HG02870 (cell line): ENCODE results near the gene CBX8.
"Not testable (repeated sequence)": the region's sequence is repeated elsewhere in the genome, so short reads cannot be mapped to it uniquely, and the experiment has no call there.

Source experiments
- ATAC-seq: cut with Tn5 transposase; IDR thresholded peaks from one replicate; pipeline ENCODE4 v1.9.1; 2021; ENCODE audit warnings: mild to moderate bottlenecking, moderate library complexity; ENCODE audit not compliant: unreplicated experiment

The CBX8 gene

DNA sequence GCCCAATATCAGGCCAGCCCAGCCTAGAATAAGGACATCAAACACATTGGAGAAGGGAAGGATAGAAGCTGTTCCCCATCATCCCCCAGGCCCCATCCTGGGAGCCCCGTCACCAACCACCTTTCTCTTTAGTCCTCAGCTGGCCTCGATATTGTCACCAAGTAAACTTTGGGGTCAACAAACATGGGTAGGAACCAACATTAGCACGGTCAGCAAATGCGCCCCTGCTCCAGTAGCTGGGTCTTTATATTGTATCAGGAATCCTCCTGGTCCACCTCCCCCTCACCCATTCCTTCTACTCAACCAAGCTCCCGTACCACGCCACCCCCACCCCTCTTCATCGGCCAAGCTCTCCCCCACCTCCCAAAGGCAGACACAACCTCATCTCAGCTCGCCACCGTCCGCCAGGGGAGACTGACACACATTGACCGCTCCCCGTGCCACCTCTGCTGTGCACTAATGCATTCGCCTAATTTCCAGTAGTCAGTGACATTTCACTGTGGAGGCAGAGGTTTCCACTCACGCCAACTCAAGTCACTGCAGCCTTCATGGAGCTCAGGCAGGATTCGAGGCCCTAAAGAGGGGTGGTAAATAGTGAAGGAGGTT lies 39.6 kb downstream of the CBX8 start:
- ATAC-seq: no peak

DNA sequence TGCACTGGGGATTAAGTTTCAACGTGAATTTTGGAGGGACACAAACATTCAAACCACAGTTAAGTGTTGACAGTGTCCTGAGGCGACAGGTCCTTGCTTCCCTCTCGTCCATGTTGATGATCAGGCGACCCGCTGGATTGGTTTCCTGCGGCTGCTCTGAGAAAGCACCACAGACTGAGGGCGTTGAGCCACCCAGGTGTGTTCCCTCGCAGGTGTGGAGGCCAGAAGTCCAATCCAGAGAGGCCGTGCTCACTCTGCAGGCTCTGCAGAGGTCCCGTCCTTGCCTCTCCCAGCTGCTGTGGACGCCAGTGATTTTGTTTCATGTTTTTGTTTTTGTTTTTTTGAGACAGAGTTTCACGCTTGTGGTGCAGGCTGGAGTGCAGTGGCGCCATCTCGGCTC lies 41.3 kb downstream of the CBX8 start:
- ATAC-seq: no peak

DNA sequence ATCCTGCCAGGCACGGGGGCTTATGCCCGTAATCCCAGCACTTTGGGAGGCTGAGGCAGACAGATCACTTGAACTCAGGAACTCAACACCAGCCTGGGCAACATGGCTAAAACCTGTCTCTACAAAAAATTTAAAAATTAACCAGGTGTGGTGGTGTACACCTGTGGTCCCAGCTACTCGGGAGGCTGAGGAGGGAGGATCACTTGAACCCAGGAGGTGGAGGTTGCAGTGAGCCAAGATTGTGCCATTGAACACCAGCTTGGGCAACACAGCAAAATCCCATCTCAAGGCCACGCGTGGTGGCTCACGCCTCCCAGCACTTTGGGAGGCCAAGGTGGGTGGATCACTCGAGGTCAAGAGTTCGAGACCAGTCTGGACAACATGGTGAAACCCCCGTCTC lies 42.0 kb downstream of the CBX8 start:
- ATAC-seq: not testable (repeated sequence)

DNA sequence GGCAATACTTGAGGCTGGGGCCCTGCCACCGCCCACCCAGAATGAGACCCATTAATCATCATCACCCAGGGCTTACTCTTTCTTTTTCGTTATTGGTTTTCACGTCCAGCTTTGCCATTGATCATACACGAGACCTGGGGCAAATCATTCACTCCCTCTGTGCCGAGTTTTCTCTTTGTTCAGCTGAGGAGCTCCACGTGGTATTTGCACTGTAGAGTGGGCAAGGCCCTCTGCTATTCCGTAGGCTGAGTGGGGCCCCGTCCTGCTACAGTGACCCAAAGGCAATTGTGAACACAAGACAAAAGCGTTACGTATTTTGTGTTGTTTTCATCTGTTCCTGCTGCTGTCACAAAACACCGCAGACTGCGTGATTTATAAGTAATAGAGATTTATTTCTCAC lies 42.5 kb downstream of the CBX8 start:
- no peak for ATAC-seq

DNA sequence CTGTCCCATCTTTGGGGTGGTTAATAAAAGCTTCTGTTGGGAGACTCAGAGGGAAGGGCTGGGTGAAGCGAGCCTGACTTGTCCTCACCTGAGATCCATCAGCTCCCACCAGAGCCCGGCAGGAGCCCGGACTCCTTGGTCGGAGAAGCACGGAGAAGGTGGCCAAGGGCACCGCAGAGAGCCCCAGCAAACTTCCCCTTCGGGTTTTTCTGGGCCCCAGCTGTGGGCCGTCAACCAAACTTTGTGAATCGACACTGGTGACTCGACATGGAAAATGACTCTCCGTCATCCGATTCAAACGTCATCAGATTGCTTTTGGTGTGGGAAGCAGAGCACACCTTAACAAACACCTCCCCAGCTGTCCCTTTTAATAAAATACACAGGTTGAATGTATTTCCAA lies 44.7 kb downstream of the CBX8 start:
- no peak for ATAC-seq

DNA sequence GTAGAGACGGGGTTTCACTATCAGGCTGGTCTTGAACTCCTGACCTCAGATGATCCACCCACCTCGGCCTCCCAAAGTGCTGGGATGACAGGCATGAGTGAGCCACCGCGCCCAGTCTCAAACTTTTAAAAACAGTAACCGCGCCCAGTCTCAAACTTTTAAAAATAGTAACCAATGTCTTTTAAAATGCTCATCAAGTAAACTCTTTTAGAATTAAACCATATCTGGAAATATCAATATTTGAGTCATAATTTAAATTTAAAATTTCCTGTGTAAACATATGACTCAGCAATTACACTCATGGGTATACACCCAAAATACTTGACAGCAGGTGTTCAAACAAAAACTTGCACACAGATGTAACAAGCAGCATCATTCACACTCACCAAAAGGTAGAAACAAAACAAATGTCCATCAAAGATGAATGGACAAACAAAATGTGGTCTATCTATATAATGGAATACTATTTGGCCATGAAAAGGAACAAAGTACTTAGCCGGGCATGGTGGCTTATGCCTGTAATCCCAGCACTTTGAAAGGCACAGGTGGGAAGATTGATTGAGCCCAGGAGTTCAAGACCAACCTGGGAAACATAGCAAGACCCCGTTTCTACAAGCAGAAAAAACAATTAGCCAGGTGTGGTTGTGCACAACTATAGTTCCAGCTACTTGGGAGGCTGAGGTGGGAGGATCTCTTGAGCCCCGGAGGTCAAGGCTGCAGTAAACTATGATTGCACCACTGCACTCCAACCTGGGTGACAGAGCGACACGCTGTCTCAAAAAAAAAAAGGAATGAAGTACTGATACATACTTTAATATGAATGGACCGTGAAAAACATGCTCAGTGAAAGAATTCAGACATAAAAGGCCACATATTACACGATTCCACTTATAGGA lies 46.0 kb downstream of the CBX8 start:
- no peak for ATAC-seq

DNA sequence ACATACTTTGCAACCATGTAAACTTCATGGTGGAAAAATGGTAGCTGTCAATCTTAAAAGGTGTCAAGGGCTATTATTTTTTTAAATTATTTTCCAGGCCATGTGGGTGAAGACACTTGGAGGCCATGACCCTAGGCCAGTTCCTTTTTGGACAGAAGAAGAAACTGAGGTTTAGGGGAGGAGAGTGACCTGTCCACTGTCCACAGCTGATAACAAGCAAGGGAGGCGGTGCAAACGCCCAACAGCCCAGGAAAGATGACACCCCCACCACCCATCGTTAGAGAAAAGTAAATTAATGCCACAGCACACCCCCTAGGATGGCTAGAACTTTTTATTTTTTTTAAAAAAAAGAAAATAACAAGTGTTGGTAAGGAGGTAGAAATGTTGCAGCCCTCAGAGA lies 46.9 kb downstream of the CBX8 start:
- no peak for ATAC-seq

DNA sequence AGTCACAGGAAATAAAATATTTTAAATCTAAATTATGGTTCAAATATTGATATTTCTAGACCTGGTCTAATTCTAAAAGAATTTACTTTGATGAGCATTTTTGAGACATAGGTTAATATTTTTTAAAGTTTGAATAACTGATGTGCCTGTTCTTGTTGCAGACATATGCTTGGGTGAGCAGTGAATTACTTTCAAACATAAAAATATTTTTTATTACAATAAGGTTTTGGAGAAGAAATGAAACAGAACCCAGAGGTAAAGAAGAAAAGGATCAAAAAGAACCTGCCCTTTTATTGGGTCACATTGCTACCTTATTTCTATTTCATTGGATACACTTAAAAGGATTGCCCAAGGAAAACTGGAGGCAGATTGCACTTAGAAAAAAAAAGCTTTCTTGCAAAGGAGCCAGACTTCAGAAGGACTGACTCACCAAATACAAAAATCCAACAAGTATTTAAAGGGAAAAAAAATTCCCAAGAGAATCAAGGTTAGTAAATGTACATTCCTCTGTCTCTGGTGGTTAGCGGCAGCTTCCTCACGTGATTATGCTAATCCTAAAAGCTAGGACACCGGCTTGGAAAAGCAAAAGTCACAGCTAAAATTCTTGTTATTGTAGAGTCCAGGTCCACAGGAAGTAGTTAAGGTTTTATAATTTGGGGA lies 47.6 kb downstream of the CBX8 start:
- no peak for ATAC-seq

DNA sequence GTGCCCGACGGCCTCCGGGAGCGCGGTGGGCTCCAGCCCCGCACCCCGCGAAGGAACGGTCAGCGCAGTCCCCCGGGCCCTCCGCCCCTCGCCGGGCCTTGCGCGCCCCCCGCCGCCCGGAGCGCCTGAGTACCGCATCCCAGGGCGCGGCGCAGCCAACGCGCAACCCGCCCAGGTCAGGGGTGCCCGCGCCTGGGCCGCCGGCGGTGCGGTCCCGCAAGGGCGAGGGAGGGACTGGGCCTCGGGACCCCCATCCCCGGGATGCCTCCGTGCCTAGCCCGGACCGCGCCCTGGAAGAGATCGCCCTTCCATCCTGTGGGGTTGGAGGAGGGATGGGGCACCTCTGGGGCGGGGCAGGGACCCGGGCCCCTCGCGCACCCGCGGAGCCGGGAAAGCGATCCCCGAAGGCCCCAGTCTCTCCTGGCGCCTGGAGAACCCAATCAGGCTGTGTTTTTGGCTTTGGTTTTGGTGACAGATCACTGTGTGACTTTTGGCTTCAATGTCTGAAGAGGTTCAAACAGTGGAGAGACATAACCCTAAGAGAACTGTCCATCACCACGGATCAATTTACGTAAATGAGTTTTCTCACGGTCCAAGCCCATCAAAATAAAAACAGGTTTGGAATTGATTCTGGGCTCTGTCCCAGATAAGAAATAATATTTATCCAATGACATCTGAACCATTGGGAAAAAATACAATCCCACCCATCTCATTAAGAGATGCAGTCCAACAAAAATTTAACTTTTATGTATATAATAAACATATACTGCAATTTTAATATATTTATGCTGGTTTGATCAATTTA lies 48.4 kb downstream of the CBX8 start:
- ATAC-seq: no peak

DNA sequence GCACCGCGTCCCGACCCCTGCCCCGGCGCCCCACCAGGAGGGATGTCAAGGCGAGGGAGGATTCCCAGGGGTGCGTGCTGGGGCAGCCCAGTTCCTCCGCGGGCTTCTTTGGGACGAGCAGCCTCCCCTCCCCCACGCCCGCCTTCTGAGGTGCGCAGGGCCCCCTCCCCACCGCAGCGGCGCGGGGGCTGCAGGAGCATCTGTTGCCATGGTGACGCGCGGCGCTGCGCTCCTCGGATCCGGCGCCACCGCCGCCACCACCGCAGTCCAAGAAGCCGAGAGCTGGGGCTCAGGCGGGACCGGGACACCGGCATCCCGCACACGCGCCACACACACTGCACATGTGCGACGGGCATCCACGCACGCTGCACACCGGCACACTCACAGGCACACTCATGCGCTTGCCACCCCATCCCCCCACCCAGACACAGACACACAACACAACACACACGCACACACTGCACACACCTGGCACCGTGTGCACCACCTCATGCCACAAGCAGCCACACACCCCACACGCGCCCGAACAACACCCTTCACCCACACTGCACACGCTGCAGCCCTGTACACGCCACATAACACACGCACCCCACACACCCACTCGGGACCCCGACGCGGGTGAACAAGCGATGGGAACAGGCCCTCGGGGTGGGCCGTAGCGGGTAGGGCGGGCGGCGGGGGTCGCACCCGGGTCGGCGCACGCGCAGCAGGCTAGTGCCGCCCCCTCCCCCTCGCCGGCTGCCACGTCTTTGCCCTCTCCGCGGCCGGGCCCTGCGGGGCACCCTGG lies 49.2 kb downstream of the CBX8 start:
- no peak for ATAC-seq

DNA sequence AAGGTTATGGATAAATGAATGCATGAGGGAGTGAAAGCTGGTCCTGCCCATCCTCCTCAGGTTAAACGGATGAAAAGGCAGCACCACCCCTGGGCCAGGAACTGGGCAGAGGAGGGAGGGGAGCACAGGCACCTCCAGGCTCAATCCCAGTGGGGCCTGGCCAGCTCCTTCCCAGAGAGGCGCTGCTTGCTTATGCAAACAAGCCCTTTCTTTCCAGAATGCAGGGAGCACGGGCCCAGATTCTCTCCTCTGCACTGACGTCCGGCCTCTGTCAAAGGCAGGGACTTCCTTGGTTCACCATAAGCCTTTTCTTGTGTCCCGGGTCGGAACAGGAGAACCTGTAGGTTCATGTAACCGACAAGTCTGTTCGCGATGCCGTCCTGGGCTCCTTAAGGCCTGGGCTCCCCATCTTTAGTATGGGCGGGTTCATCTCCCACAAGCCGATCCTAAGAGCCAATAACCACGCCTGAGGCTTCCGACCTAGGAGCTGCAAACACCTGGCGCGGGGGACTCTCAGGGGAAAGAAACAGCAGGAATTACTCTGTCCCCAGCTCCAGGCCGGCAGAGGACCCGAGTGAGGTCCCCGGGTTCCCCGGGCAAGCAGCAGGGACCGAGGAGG lies 49.9 kb downstream of the CBX8 start:
- no peak for ATAC-seq

DNA sequence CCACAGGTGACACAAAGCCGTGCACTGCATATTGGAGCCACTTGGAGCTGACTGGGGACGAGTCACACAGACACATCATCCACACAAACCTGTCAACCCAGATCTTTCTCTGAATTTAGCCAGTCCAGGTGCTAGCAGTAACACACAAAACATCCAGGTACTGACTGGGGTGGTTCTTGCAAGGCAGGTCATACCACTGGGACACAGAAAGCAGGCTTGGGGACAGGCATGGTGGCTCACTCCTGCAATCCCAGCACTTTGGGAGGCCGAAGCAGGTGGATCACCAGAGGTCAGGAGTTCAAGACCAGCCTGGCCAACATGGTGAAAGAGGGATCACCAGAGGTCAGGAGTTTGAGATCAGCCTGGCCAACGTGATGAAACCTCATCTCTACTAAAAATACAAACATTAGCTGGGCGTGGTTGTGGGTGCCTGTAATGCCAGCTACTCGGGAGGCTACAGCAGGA lies 51.2 kb downstream of the CBX8 start:
- ATAC-seq: no peak

DNA sequence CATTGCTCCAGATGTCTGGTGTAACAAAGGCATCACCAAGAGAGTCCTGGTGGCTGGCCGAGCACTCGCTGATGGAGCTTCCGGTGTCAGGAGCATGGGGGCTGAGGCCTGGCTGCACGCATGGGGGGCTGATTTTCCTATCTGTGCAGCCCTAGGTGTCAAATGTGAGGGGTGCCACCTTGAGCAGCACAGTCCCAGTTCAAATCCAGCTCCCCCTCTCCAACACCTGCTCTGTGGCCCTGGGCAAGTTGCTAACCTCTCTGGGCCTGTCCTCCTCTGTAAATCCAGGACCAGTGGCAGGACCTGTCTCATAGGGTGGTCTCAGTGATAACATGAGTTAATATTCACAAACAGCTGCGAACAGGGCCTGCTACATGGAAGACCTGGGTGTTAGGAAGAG lies 53.3 kb downstream of the CBX8 start:
- ATAC-seq: no peak

DNA sequence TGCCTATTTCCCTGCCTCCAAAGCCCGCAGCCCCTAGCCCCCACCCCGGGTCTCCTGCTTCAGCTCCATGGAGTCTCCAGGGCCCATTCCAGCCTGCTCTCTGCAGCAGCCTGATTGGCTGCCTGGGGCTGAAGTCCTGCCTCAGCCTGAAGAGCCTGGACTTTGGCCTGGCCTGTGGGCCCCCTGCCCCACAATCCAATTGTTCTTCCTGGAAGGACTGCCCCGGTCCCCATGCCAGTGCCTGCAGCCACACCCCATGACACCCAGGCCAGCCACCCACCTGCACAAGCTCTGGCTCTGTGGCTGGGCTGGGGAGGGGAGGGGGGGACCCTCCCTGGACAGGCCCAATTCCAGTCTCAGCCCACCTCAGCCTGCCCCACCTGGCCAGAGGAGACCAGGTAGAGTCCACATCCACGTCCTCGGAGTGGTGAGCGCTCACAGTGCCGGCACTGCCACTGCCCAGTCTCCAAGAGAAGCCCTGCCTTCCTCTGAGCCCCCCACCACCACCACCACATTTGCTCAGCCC lies 53.9 kb downstream of the CBX8 start:
- no peak for ATAC-seq

DNA sequence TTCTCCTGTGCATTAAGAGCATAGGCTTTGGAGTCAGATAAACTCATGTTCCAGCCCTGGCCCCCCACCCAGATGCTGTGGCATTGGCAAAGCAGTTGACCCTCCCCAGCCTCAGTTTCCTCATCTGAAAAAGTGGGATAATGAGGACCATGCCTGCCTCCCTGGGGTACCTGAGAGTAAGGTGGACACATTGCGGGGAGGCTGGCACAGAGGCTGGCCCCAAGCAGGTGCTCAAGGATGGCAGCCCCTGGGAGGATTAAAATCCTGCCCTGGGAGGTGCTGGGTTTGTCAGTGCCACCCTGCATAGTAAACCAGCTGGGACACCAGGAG lies 54.3 kb downstream of the CBX8 start:
- no peak for ATAC-seq
